ENCODE data around the gene FAM174B.

FAM174B gene

DNA sequence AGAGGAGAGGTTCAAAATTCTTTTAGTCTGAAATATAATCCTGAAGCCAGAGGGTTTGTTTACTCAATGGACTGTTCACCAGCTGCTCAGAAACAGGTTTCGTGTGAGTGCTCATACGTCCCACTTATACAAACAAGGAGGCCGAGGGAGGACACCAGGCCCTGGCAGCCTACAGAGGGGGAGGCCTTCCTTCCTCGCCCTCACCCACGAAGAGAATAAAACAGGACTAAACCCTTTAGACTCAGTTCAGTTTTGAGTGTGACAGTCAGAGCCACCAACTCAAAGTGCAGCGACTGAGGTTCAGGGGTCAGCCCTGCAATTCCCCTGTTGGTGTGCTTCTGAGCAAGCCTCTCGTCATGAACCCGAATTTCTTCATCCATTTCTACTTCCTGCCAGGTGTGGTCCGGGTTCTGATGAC is 17.3 kb downstream of the FAM174B start:
- in situ Hi-C loops (cut with HindIII; ENCODE audit: low sequenced_read_pairs), result no loop called here
- no peak overlapping the region for H3K4me3 ChIP-seq (ENCODE audit: low read depth, low read length)
- TF ChIP-seq, protein P1, sequence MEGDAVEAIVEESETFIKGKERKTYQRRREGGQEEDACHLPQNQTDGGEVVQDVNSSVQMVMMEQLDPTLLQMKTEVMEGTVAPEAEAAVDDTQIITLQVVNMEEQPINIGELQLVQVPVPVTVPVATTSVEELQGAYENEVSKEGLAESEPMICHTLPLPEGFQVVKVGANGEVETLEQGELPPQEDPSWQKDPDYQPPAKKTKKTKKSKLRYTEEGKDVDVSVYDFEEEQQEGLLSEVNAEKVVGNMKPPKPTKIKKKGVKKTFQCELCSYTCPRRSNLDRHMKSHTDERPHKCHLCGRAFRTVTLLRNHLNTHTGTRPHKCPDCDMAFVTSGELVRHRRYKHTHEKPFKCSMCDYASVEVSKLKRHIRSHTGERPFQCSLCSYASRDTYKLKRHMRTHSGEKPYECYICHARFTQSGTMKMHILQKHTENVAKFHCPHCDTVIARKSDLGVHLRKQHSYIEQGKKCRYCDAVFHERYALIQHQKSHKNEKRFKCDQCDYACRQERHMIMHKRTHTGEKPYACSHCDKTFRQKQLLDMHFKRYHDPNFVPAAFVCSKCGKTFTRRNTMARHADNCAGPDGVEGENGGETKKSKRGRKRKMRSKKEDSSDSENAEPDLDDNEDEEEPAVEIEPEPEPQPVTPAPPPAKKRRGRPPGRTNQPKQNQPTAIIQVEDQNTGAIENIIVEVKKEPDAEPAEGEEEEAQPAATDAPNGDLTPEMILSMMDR (IDR thresholded peaks at IDR 0.05; ENCODE audit: low read depth, low read length, missing control alignments), result no peak

DNA sequence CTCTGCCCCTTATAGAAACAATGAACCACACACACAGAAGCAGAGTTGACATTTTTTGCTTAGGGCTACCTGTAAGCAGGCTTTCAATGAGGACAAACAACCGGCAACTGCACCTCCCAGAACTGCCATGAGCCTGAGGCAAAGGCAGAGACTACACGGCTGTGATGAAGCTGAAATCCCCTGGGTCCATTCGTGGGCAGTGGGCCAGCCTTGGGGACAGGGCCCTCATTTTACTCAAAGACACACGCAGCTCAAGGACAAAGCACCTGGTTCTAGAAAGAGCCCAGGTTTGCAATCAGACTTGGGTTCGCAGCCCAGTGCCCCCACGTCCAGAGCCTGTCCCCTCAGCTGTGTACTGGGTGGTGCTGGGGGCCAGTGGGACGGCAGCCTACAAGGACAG is 17.9 kb downstream of the FAM174B start:
- TF ChIP-seq, protein P1 (IDR thresholded peaks at IDR 0.05; ENCODE audit: low read depth, low read length, missing control alignments), result no peak
- in situ Hi-C loops (cut with HindIII; ENCODE audit: low sequenced_read_pairs), result no loop called here
- no peak for DNase-seq (ENCODE audit: low read depth)

More for the DNA sequence above, 17.3 kb downstream of the FAM174B start:
- no peak for DNase-seq (ENCODE audit: low read depth)

DNA sequence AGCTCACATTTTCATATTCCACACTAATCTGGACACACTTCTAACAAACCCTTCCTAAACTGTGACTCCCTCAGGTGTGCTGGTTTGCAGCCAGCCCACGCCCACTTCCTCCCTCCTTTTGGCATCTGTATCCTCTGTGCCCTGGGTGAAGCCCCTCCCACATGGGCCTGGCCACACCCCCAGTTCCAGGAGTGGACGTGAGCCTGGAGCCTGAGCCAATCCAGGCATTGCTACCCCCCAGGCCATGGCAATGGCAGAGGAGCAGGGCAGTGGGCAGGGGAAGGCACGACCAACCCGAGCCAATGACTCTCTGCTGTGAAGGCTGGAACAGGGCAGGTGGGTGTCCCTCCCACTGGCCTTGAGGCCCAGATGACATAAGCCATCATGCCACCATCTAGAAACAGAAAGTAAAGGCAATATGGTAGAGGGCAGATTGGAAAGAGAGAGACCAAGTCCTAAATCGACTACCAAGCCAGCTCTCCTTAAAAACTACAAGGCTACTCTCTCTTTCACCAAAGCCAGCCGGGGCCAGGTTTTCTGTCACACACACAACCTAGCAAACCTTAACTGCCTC is 18.6 kb downstream of the FAM174B start:
- TF ChIP-seq, protein P1 (IDR thresholded peaks at IDR 0.05; ENCODE audit: low read depth, low read length, missing control alignments), result no peak
- in situ Hi-C loops (cut with HindIII; ENCODE audit: low sequenced_read_pairs), result no loop called here
- DNase-seq (ENCODE audit: low read depth), result no peak
- H3K4me3 ChIP-seq (ENCODE audit: low read depth, low read length), result no peak overlapping the region

More for the DNA sequence above, 17.9 kb downstream of the FAM174B start:
- no peak overlapping the region for H3K4me3 ChIP-seq (ENCODE audit: low read depth, low read length)

DNA sequence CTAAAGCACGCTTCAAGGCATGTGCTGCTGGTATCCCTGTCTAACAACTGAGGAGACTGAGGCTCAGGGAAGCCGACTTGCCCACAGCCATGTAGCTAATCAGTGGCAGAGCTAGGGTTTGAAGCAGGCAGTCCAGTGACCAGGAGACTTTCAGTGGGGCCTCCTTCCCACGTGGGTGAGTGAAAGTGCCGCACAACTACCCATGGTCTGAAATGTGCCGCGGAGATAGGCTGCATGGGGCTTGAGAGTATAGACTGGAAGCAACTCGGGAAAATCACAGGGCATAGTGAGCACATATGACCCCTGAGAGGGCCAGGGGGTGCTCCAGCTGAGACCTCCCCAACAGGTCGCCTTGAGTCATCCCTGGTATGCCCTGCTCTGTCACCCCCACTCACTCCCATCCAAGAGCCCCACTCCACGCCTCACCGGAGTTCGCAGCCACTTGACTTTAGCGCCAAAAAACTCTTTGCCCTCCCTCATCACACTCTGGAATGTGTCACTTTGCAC is 19.1 kb downstream of the FAM174B start:
- TF ChIP-seq, protein P1 (IDR thresholded peaks at IDR 0.05; ENCODE audit: low read depth, low read length, missing control alignments), result no peak
- H3K4me3 ChIP-seq (ENCODE audit: low read depth, low read length), result no peak overlapping the region
- in situ Hi-C loops (cut with HindIII; ENCODE audit: low sequenced_read_pairs), result no loop called here
- DNase-seq (ENCODE audit: low read depth), result no peak

DNA sequence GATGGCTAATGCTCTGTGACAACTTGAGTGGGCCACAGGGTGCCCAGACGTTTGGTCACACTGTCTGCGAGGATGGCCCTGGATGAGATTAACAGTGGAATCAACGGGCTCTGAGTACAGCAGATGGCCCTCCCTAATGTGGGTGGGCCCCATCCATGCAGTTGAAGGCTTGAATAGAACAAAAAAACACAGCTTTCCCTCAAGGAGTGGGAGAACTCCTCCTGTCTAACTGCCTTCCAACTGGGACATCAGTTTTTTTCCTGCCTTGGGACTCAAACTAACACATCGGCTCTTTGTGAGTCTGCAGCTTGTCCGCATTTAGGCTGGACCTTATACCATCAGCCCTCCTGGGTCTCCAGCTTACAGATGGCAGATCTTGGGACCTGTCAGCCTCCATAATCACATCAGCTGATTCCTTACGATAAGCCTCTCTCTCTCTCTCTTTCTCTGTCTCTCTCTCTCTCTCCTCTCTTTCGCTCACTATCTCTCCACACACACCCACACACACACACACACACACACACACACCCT is 20.8 kb downstream of the FAM174B start:
- TF ChIP-seq, protein P1 (IDR thresholded peaks at IDR 0.05; ENCODE audit: low read depth, low read length, missing control alignments), result no peak
- no peak overlapping the region for H3K4me3 ChIP-seq (ENCODE audit: low read depth, low read length)
- in situ Hi-C loops (cut with HindIII; ENCODE audit: low sequenced_read_pairs), result no loop called here
- DNase-seq (ENCODE audit: low read depth), result no peak

DNA sequence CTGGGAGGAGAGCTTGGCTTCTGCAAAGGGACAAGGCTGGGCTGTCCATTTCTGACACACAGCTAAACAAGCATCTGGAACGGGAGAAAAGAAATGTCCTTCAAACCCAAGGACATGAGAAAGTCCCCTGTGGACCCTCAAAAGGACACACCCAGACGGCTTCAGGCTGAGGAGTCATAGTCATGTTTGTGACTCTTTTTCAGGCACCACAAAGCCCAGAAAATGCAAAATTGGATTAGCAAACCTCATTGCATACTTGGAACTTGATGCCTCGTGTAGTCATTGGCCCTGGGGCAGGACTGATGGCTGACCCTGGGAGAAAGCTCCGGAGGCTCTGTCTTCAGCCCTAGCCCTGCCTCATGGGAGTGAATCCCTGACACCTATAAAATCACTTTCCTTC is 21.5 kb downstream of the FAM174B start:
- TF ChIP-seq, protein P1 (IDR thresholded peaks at IDR 0.05; ENCODE audit: low read depth, low read length, missing control alignments), result no peak
- no peak for DNase-seq (ENCODE audit: low read depth)
- in situ Hi-C loops (cut with HindIII; ENCODE audit: low sequenced_read_pairs), result no loop called here
- H3K4me3 ChIP-seq (ENCODE audit: low read depth, low read length), result no peak overlapping the region
